GM12875 (cell line): Measurements from ENCODE around the gene BMPR1B.

Experiments used
- H3K4me3 ChIP-seq: one replicate; pipeline ENCODE4 v1.5.1; 2011; ENCODE audit warnings: low read depth, low read length, control low read depth
- TF ChIP-seq, protein P1 (sequence below): IDR thresholded peaks from 2 replicates; pipeline ENCODE4 v1.5.1; 2011; ENCODE audit warnings: low read depth, mild to moderate bottlenecking, control low read depth, inconsistent platforms, low read length, moderate library complexity, borderline replicate concordance; ENCODE audit not compliant: insufficient read depth

The BMPR1B gene

DNA sequence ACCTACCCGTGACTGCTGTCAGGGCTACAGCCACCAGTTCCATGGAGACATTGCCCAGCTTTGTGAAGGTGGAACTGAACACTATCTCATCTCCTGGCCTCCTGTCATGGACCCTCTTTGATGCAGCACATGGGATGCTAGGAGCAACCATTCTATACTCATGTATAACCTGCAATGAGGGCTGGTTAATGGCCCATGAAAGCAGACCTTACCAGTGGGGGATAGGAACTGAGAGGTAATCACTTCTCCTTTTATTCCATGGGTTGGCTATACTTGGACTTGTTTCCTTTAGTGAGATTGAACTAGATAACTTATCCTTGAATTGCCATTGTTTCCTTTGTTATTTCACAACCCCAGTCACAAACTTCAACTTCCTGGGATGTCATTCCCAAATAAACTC, 310.6 kb downstream of the BMPR1B start:
- no peak overlapping the region for H3K4me3 ChIP-seq
- TF ChIP-seq, protein P1, sequence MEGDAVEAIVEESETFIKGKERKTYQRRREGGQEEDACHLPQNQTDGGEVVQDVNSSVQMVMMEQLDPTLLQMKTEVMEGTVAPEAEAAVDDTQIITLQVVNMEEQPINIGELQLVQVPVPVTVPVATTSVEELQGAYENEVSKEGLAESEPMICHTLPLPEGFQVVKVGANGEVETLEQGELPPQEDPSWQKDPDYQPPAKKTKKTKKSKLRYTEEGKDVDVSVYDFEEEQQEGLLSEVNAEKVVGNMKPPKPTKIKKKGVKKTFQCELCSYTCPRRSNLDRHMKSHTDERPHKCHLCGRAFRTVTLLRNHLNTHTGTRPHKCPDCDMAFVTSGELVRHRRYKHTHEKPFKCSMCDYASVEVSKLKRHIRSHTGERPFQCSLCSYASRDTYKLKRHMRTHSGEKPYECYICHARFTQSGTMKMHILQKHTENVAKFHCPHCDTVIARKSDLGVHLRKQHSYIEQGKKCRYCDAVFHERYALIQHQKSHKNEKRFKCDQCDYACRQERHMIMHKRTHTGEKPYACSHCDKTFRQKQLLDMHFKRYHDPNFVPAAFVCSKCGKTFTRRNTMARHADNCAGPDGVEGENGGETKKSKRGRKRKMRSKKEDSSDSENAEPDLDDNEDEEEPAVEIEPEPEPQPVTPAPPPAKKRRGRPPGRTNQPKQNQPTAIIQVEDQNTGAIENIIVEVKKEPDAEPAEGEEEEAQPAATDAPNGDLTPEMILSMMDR = no peak

DNA sequence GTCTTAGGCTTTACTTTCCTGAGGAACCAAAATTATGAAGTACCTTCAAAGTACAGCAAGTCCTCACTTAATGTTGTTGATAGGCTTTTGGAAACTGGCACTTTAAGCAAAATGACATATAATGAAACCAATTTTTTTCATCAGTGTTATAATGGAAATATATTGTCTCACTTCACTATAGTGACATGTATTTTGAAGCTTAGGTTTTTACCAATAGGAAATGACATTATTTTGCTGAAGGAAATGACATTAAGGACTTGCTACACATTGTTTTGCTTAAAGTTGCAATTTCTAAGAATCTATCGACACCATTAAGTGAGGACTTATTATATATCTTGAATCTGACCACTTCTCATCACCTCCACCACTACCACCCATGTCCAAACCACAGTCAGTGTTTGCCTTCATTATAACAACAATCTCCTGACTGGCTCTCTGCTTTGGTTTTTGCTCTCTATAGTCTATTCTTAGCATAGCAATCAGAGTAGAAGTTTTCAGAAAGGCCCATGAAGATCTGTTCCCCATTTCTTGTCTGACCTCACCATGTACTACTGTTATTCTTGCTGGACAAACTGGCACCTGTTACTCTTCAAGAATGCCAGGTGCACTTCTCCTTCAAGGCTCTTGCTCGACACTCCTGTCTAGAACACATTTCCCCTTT, 311.2 kb downstream of the BMPR1B start:
- H3K4me3 ChIP-seq = no peak overlapping the region
- TF ChIP-seq, protein P1 = no peak

DNA sequence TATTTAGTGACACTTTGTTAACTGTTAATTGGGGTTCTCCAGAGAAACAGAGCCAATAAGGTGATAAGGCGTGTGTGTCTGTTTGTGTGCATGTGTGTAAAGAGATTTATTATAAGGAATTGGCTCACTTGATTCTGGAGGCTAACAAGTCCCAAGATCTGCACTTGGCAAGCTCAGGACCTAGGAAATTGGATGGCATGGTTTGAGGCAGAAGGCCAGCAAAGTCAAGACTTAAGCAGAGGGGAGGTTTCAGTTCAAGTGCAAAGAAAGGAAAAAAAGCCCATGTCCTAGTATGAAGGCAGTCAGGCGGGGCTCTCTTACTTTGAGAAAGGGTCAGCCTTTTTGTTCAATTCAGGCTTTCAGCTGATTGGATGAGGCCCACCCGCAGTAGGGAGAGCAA, 314.1 kb downstream of the BMPR1B start:
- TF ChIP-seq, protein P1 = no peak
- no peak overlapping the region for H3K4me3 ChIP-seq

DNA sequence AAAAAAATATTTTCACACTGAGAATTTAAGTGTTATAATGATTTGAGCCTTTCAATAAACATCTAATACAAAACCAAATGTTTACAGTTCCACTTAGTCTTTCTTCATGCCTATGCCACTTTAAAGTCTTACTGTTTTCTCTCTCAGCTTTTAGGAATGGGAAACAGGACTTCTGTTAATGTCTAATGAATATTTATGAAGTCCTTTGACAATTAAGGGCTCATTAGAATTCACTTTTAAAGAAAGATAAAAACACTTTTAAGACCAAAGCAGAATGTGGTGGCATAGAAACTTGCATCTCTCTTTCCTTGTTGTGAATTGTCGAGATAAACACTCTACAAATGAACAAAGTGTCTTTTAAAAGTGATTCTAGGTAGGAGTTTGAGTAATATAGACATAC, 315.9 kb downstream of the BMPR1B start:
- no peak overlapping the region for H3K4me3 ChIP-seq
- TF ChIP-seq, protein P1 = no peak

DNA sequence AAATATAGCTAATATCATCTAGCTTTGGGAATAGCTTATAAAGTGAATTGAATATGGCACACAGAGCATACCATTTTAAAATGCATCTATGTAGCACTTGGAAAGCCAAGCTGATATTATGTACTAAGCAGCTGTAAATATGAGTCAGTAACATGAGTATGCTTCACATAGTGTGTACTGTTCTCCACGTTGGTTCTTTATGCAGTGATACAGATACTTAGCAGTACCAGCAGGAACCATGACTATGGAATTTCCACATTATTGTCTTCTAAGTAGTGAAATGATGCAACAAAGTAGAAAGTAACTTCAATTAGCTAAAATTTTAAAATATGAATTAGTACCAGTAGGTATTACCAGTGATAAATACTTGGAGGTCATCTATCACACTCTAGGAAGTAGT, 320.1 kb downstream of the BMPR1B start:
- TF ChIP-seq, protein P1 = no peak
- H3K4me3 ChIP-seq = no peak overlapping the region

DNA sequence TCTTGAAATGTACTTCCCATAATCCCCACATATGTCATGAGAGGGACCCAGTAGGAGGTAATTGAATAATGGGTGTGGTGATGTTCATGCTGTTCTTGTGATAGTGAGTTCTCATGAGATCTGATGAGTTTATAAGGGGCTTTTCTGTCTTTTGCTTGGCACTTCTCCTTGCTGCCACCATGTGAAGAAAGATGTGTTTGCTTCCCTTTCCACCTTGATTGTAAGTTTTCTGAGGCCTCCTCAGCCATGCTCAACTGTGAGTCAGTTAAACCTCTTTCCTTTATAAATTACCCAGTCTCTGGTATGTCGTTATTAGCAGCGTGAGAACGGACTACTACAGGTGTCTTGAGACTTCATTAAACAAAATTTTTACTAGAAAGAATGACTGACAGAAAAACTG, 323.2 kb downstream of the BMPR1B start:
- TF ChIP-seq, protein P1 = no peak
- no peak overlapping the region for H3K4me3 ChIP-seq

DNA sequence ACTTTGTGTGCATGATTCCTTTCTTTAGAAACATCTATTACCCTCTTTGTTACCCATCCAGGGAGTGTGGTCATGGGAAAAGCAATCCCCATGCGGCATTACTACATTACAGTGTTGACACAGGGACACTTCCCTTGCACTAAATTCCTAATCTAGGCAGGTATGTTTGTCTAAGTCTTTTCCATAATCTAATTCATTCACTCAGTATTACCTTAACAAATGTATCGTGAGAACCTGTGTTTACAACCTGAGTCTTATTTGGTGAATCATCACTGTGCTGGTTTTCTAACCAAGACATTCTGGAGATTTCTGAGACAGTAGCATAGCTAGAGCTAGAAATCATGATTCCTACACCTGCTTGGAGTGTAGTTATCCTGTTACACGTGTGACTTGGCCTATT, 326.8 kb downstream of the BMPR1B start:
- no peak overlapping the region for H3K4me3 ChIP-seq
- TF ChIP-seq, protein P1 = no peak
